HT1080 (cell line): ENCODE measurements around the gene TMEM131L. TPM values are rescaled to one million over a fixed set of nuclear protein-coding genes. Genes with fewer than 3 reads are reported as not detected.

Source experiments
- DNase-seq: peaks from one replicate; pipeline ENCODE4 v3.0.0-alpha.2; 2015; ENCODE audit warnings: low read depth
- total RNA-seq: library from RNA; depleted of rRNA; stranded (reverse); fragments of >200 nt; shearing (Covaris generic); gene quantifications from 2 replicates; pipeline ENCODE4 v1.2.3, GENCODE V29; 2014

Gene TMEM131L
- total RNA-seq, 1 experiment from 2014 or later = 10.0 TPM

GRCh38 chr4:153472122-153473037, 6.2 kb downstream of the TMEM131L start:
- DNase-seq = no peak

GRCh38 chr4:153474251-153474650, 8.1 kb downstream of the TMEM131L start:
- no peak for DNase-seq

GRCh38 chr4:153476829-153477574, 10.8 kb downstream of the TMEM131L start:
- DNase-seq = no peak

- DNase-seq = no peak
Measured at GRCh38 chr4:153479101-153479500, 12.9 kb downstream of the TMEM131L start.

- no peak for DNase-seq
Measured at GRCh38 chr4:153480704-153481103, 14.5 kb downstream of the TMEM131L start.

GRCh38 chr4:153481478-153481877, 15.3 kb downstream of the TMEM131L start:
- no peak for DNase-seq

- no peak for DNase-seq
Measured at GRCh38 chr4:153483432-153484418, 17.6 kb downstream of the TMEM131L start.

- DNase-seq = no peak
Measured at GRCh38 chr4:153485359-153485758, 19.2 kb downstream of the TMEM131L start.

GRCh38 chr4:153485860-153486259, 19.7 kb downstream of the TMEM131L start:
- no peak for DNase-seq

- peak; percentile 87 for DNase-seq
Measured at GRCh38 chr4:153486281-153487151, 20.4 kb downstream of the TMEM131L start.

- no peak for DNase-seq
Measured at GRCh38 chr4:153488006-153488891, 22.1 kb downstream of the TMEM131L start.

- peak; percentile 57 for DNase-seq
Measured at GRCh38 chr4:153489856-153490558, 23.8 kb downstream of the TMEM131L start.

GRCh38 chr4:153490985-153491483, 24.9 kb downstream of the TMEM131L start:
- no peak for DNase-seq

GRCh38 chr4:153494562-153494961, 28.4 kb downstream of the TMEM131L start:
- DNase-seq = no peak

GRCh38 chr4:153495480-153496193, 29.5 kb downstream of the TMEM131L start:
- DNase-seq = no peak

- DNase-seq = peak; percentile 79
Measured at GRCh38 chr4:153497091-153497531, 31.0 kb downstream of the TMEM131L start.
